ENCODE results near the gene FMO3.

- TF ChIP-seq CTCF (IDR thresholded peaks at IDR 0.05) (no peak), POLR2A (IDR thresholded peaks at IDR 0.05) (no peak)
These were observed 32.2 kb downstream of the FMO3 start for GRCh38 chr1:171122893-171123292.
